NCI-H2107 treated with DMSO at 0.1 percent for 48 hours (cell line): ENCODE results near the gene MAF.

Source experiments
- DNase-seq: peaks from one replicate; lab custom pipeline; 2025; ENCODE audit not compliant: unreplicated experiment; lab: John Stamatoyannopoulos, UW

MAF gene

GRCh38 chr16:79600638-79601091, at the start of gene MAF:
Gene MAF, minus strand, starts transcription at chr16:79600737. Its CDS starts 835 bp downstream, at chr16:79599902.
- peak; percentile 52 for DNase-seq

- no peak for DNase-seq
Measured at GRCh38 chr16:79648826-79649225, 48.3 kb upstream of the MAF start.

- DNase-seq, result no peak
Measured at GRCh38 chr16:79647586-79647985, 47.0 kb upstream of the MAF start.

GRCh38 chr16:79645701-79646100, 45.2 kb upstream of the MAF start:
- no peak for DNase-seq

- no peak for DNase-seq
Measured at GRCh38 chr16:79644971-79645667, 44.6 kb upstream of the MAF start.

- DNase-seq, result no peak
Measured at GRCh38 chr16:79642652-79643051, 42.1 kb upstream of the MAF start.

- DNase-seq, result peak; percentile 42
Measured at GRCh38 chr16:79640513-79641360, 40.2 kb upstream of the MAF start.

- no peak for DNase-seq
Measured at GRCh38 chr16:79639576-79640311, 39.2 kb upstream of the MAF start.

GRCh38 chr16:79638386-79638785, 37.8 kb upstream of the MAF start:
- no peak for DNase-seq

GRCh38 chr16:79635488-79635887, 35.0 kb upstream of the MAF start:
- no peak for DNase-seq

- no peak for DNase-seq
Measured at GRCh38 chr16:79634298-79634697, 33.8 kb upstream of the MAF start.

- no peak for DNase-seq
Measured at GRCh38 chr16:79632289-79632688, 31.8 kb upstream of the MAF start.

- no peak for DNase-seq
Measured at GRCh38 chr16:79628988-79629387, 28.5 kb upstream of the MAF start.

GRCh38 chr16:79628501-79628975, 28.0 kb upstream of the MAF start:
- DNase-seq, result no peak

- no peak for DNase-seq
Measured at GRCh38 chr16:79627092-79627491, 26.6 kb upstream of the MAF start.

GRCh38 chr16:79625738-79626137, 25.2 kb upstream of the MAF start:
- no peak for DNase-seq

GRCh38 chr16:79623824-79624223, 23.3 kb upstream of the MAF start:
- DNase-seq, result no peak

GRCh38 chr16:79623062-79623461, 22.5 kb upstream of the MAF start:
- DNase-seq, result no peak

- DNase-seq, result no peak
Measured at GRCh38 chr16:79621027-79621426, 20.5 kb upstream of the MAF start.

GRCh38 chr16:79618692-79619050, 18.1 kb upstream of the MAF start:
- DNase-seq, result no peak

GRCh38 chr16:79618041-79618691, 17.6 kb upstream of the MAF start:
- no peak for DNase-seq
